Mesenchymal stem cell (in vitro differentiated cells and primary cell): Measurements from ENCODE around the gene APCDD1.
"Not testable (repeated sequence)": the region's sequence is repeated elsewhere in the genome, so short reads cannot be mapped to it uniquely, and the experiment has no call there.

ENCODE experiments used
- DNase-seq: peaks from one replicate; pipeline ENCODE4 v3.0.0-alpha.2; 2013
- H2AFZ ChIP-seq: one replicate; pipeline ENCODE4 v1.6.1; 2013; ENCODE audit warnings: low read depth, mild to moderate bottlenecking, control low read depth, inconsistent platforms, low read length, moderate library complexity
- H2AK5ac ChIP-seq: 2 replicates; pipeline ENCODE4 v1.6.1; 2013; ENCODE audit warnings: low read length, moderate library complexity, mild to moderate bottlenecking, inconsistent platforms; ENCODE audit not compliant: severe bottlenecking
- H2BK120ac ChIP-seq: one replicate; pipeline ENCODE4 v1.6.1; 2013; ENCODE audit warnings: low read depth, mild to moderate bottlenecking, inconsistent platforms, low read length, moderate library complexity
- H2BK12ac ChIP-seq, 2 experiments: one replicate each; pipeline ENCODE4 v1.6.1; 2013; ENCODE audit warnings: inconsistent platforms in 2 of 2, low read length in 2 of 2, mild to moderate bottlenecking in 2 of 2, moderate library complexity in 2 of 2, control low read depth in 1 of 2
- H2BK15ac ChIP-seq: one replicate; pipeline ENCODE4 v1.6.1; 2013; ENCODE audit warnings: mild to moderate bottlenecking, low read depth, inconsistent platforms; ENCODE audit not compliant: poor library complexity, severe bottlenecking
- H2BK5ac ChIP-seq: 2 replicates; pipeline ENCODE4 v1.6.1; 2013; ENCODE audit warnings: low read depth, mild to moderate bottlenecking, low read length, control low read depth, inconsistent platforms; ENCODE audit not compliant: poor library complexity, severe bottlenecking
- H3K14ac ChIP-seq, 2 experiments: one replicate each; pipeline ENCODE4 v1.6.1; 2013; ENCODE audit warnings: inconsistent platforms in 2 of 2, low read length in 2 of 2, control low read depth in 1 of 2, mild to moderate bottlenecking in 1 of 2, moderate library complexity in 1 of 2
- H3K18ac ChIP-seq, 2 experiments: one replicate each; pipeline ENCODE4 v1.6.1; 2013; ENCODE audit warnings: inconsistent platforms in 2 of 2, low read length in 2 of 2, control low read depth in 1 of 2, low read depth in 1 of 2, mild to moderate bottlenecking in 1 of 2
- H3K23ac ChIP-seq, 2 experiments: one replicate each; pipeline ENCODE4 v1.6.1; 2013; ENCODE audit warnings: inconsistent platforms in 2 of 2, low read length in 2 of 2, mild to moderate bottlenecking in 2 of 2, moderate library complexity in 2 of 2, control low read depth in 1 of 2
- H3K27ac ChIP-seq: 2 replicates; pipeline ENCODE4 v1.5.1; 2013; ENCODE audit warnings: mild to moderate bottlenecking, moderate library complexity, low read length, control low read depth, inconsistent platforms; ENCODE audit not compliant: poor library complexity, severe bottlenecking
- H3K27me3 ChIP-seq, 2 experiments: 2 replicates each; pipeline versions ENCODE4 v1.6.1 to v1.7.0; 2013; ENCODE audit warnings: low read length in 2 of 2, mild to moderate bottlenecking in 2 of 2, moderate library complexity in 2 of 2, control low read depth in 1 of 2, inconsistent platforms in 1 of 2; ENCODE audit not compliant: control insufficient read depth in 1 of 2, insufficient read depth in 1 of 2
- H3K36me3 ChIP-seq, 2 experiments: 2 replicates each; pipeline versions ENCODE4 v1.6.1 to v1.7.0; 2013; ENCODE audit warnings: low read length in 2 of 2, control low read depth in 1 of 2, inconsistent platforms in 1 of 2, low read depth in 1 of 2, mild to moderate bottlenecking in 1 of 2; ENCODE audit not compliant: insufficient read depth in 2 of 2, control insufficient read depth in 1 of 2
- H3K4ac ChIP-seq, 2 experiments: one replicate each; pipeline ENCODE4 v1.6.1; 2013; ENCODE audit warnings: inconsistent platforms in 2 of 2, low read length in 2 of 2, mild to moderate bottlenecking in 2 of 2, moderate library complexity in 2 of 2, control low read depth in 1 of 2, low read depth in 1 of 2
- H3K4me1 ChIP-seq: 2 replicates; pipeline ENCODE4 v1.6.1; 2013; ENCODE audit warnings: low read depth, low read length, control low read depth; ENCODE audit not compliant: control insufficient read depth, insufficient read depth
- H3K4me2 ChIP-seq: 2 replicates; pipeline ENCODE4 v1.6.1; 2013; ENCODE audit warnings: low read length, mild to moderate bottlenecking, inconsistent platforms; ENCODE audit not compliant: poor library complexity, severe bottlenecking
- H3K4me3 ChIP-seq, 2 experiments: 2 replicates each; pipeline versions ENCODE4 v1.5.1 to v1.7.0; 2013; ENCODE audit warnings: low read length in 2 of 2, mild to moderate bottlenecking in 2 of 2, control low read depth in 1 of 2, low read depth in 1 of 2; ENCODE audit not compliant: insufficient read depth in 1 of 2
- H3K79me1 ChIP-seq: replicated peaks from 2 replicates; pipeline ENCODE4 v1.6.1; 2013; ENCODE audit warnings: mild to moderate bottlenecking, control low read depth, low read length, inconsistent platforms; ENCODE audit not compliant: poor library complexity, severe bottlenecking
- H3K9ac ChIP-seq: 2 replicates; pipeline ENCODE4 v1.7.0; 2013; ENCODE audit warnings: mild to moderate bottlenecking, low read length, moderate library complexity
- H3K9me3 ChIP-seq: 2 replicates; pipeline ENCODE4 v1.7.0; 2013; ENCODE audit warnings: mild to moderate bottlenecking, low read length; ENCODE audit not compliant: control insufficient read depth
- H4K8ac ChIP-seq: one replicate; pipeline ENCODE4 v1.6.1; 2013; ENCODE audit warnings: inconsistent platforms, mild to moderate bottlenecking, low read length, moderate library complexity
- H4K91ac ChIP-seq: one replicate; pipeline ENCODE4 v1.6.1; 2013; ENCODE audit warnings: mild to moderate bottlenecking, low read length, inconsistent platforms
- WGBS: methylation state at CpG from one replicate; pipeline ENCODE4 v1.1.7; 2013; ENCODE audit warnings: mixed read lengths; 5-methylcytosine and 5-hydroxymethylcytosine counted together

The APCDD1 gene

DNA sequence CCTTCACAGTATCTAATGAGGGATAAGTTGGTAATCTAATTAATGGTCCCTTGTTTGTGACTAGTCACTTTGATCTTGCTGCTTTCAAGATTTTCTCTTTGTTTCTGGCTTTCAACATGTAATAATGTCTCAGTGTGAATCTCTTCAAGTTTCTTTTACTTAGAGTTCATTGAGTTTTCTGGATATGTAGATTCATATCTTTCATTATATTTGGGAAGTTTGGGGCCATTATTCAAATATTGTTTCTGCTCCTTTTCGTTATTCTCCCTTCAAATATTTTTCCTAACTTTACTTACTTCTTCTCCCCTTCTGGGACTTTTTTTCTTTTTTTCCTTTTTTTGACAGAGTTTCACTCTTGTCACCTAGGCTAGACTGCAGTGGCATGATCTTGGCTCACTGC is 50.3 kb downstream of the APCDD1 start:
- no peak overlapping the region for H2BK5ac ChIP-seq
- no peaks in the 10 kb centered on the region for H3K4me1 ChIP-seq
- no peak overlapping the region for H4K8ac ChIP-seq
- H3K9me3 ChIP-seq: peaks cover 29% of the 10 kb centered on the region
- H3K4ac ChIP-seq: no peak overlapping the region
- H3K4me3 ChIP-seq: no peak overlapping the region
- 75% methylated on average over 1 of the region's 1 CpG for WGBS
- no peaks in the 10 kb centered on the region for H3K79me1 ChIP-seq
- H3K23ac ChIP-seq: no peak overlapping the region
- H2AFZ ChIP-seq: no peak overlapping the region
- H3K9ac ChIP-seq: no peak overlapping the region
- H3K27ac ChIP-seq: no peak overlapping the region
- no peak overlapping the region for H2BK120ac ChIP-seq
- H3K36me3 ChIP-seq: no peaks in the 10 kb centered on the region
- H3K14ac ChIP-seq: no peak overlapping the region
- no peak overlapping the region for H2BK12ac ChIP-seq
- no peak overlapping the region for H4K91ac ChIP-seq
- H3K18ac ChIP-seq: no peak overlapping the region
- H3K4me2 ChIP-seq: no peak overlapping the region
- H2BK15ac ChIP-seq: no peak overlapping the region
- no peak overlapping the region for H2AK5ac ChIP-seq
- peaks cover 0 to 4% of the 10 kb centered on the region in 2 experiments for H3K27me3 ChIP-seq
- DNase-seq: no peak

DNA sequence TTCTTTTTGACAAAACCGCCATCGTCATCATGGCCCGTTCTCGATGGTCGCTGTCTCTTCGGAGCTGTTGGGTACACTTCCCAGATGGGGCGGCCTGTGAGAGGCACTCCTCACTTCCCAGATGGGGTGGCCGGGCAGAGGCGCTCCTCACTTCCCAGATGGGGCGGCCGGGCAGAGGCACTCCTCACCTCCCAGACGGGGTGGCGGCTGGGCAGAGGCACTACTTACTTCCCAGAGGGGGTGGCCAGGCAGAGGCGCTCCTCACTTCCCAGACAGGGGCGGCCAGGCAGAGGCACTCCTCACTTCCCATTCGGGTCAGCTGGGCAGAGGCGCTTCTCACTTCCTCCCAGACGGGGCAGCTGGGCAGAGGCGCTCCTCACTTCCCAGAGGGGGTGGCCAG is 51.5 kb downstream of the APCDD1 start:
- WGBS: 91% methylated on average over 18 of the region's 19 CpGs
- not testable (repeated sequence) for H3K27me3 ChIP-seq, H3K4me1 ChIP-seq

DNA sequence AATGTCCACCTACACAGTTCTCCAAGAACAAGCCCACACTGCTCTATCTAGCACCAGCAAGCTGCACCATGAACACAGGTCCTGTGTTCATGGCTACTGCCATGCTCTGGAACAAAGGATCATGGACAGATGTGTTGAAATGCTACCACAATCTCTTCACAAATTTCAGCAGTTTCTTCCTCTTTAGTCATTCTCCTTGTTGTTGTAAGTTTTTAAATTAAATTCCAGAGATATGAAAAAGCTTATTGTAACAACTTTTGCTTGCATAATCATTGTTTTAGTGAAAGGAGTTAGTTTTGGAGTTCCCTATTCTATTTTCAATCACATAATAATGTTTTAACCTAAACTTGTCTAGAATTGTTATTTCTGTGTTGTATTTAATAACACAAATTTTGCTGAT is 54.2 kb downstream of the APCDD1 start:
- Histone ChIP-seq H3K4me2 (no peak overlapping the region), H3K79me1 (no peaks in the 10 kb centered on the region), H3K9me3 (peaks cover 29% of the 10 kb centered on the region), H3K27ac (no peak overlapping the region), H3K27me3 (peaks cover 0 to 21% of the 10 kb centered on the region in 2 experiments), H2BK15ac (no peak overlapping the region), H3K4ac (no peak overlapping the region), H2BK12ac (no peak overlapping the region), H3K36me3 (no peaks in the 10 kb centered on the region), H2BK5ac (no peak overlapping the region), H4K8ac (no peak overlapping the region), H2AFZ (no peak overlapping the region), H3K14ac (no peak overlapping the region), H3K9ac (no peak overlapping the region), H2BK120ac (no peak overlapping the region), H3K23ac (no peak overlapping the region), H3K4me1 (no peaks in the 10 kb centered on the region), H3K18ac (no peak overlapping the region), H2AK5ac (no peak overlapping the region), H3K4me3 (no peak overlapping the region), H4K91ac (no peak overlapping the region)
- DNase-seq: no peak

More for the DNA sequence above, 51.5 kb downstream of the APCDD1 start:
- H3K27ac ChIP-seq, H2BK120ac ChIP-seq, DNase-seq, H4K91ac ChIP-seq, H2BK15ac ChIP-seq, H2AFZ ChIP-seq, H3K18ac ChIP-seq, H3K4me3 ChIP-seq, H4K8ac ChIP-seq, H3K4ac ChIP-seq, H3K23ac ChIP-seq, H3K4me2 ChIP-seq, H3K14ac ChIP-seq, H2BK5ac ChIP-seq, H3K9ac ChIP-seq, H2BK12ac ChIP-seq, H3K36me3 ChIP-seq, H3K79me1 ChIP-seq, H2AK5ac ChIP-seq: not testable (repeated sequence)
- H3K9me3 ChIP-seq: peaks cover 29% of the 10 kb centered on the region

DNA sequence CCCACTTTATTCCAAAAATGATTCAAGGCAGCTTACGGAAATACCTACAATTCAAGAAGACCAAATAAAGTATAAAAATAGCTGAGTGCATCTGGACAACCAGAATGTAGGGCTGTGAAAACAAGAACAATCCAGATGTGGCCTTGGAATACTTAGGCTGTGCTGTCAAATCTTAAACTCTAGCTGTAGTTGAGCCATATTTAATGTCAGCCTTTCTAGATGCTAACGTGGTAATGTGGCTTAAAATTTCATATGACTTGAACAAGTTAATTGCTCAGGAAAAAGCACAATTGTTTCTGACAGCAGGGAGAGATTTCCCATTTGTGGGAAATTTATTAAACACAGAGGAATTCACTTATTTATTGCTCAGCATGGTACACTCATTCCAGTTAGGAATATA is 56.8 kb downstream of the APCDD1 start:
- H3K18ac ChIP-seq: no peak overlapping the region
- H3K4me1 ChIP-seq: no peaks in the 10 kb centered on the region
- no peak for DNase-seq
- no peak overlapping the region for H2BK120ac ChIP-seq
- WGBS: 67% methylated on average over 1 of the region's 2 CpGs
- no peak overlapping the region for H2BK15ac ChIP-seq
- H3K27me3 ChIP-seq: peaks cover 3 to 43% of the 10 kb centered on the region in 2 experiments
- no peak overlapping the region for H4K91ac ChIP-seq
- H3K9me3 ChIP-seq: peaks cover 19% of the 10 kb centered on the region
- no peak overlapping the region for H3K4me2 ChIP-seq
- H3K9ac ChIP-seq: no peak overlapping the region
- H3K27ac ChIP-seq: no peak overlapping the region
- H2BK5ac ChIP-seq: no peak overlapping the region
- no peaks in the 10 kb centered on the region for H3K79me1 ChIP-seq
- H2AFZ ChIP-seq: no peak overlapping the region
- no peak overlapping the region for H3K4ac ChIP-seq
- no peaks in the 10 kb centered on the region for H3K36me3 ChIP-seq
- H4K8ac ChIP-seq: no peak overlapping the region
- no peak overlapping the region for H3K14ac ChIP-seq
- no peak overlapping the region for H3K4me3 ChIP-seq
- H3K23ac ChIP-seq: no peak overlapping the region
- H2AK5ac ChIP-seq: no peak overlapping the region
- H2BK12ac ChIP-seq: no peak overlapping the region
